HEK293 (cell line): Measurements from ENCODE around the gene CLIP4.

Experiments
- BCL11B ChIP-seq: fragments of 450-650 bp; formaldehyde crosslinking; IDR thresholded peaks from 2 replicates; pipeline ENCODE4 v1.5.1; 2016; ENCODE audit warnings: low read depth, missing biosample characterization, missing genetic modification characterization
- CTCF ChIP-seq: fragments of 450-650 bp; formaldehyde crosslinking; IDR thresholded peaks from 2 replicates; pipeline ENCODE4 v1.5.1; 2016; ENCODE audit warnings: missing biosample characterization, missing genetic modification characterization

- TF ChIP-seq BCL11B (tag by site-specific recombination) = no peak
- no peak for TF ChIP-seq CTCF (tag by site-specific recombination)
Observed at GRCh38 chr2:29159125-29159524, 43.9 kb downstream of the CLIP4 start.
